Smooth muscle cell (in vitro differentiated cells): Measurements from ENCODE around the gene STAC. TPM values are rescaled to one million over a fixed set of nuclear protein-coding genes. Genes with fewer than 3 reads are reported as not detected.
"Not testable (repeated sequence)": the region's sequence is repeated elsewhere in the genome, so short reads cannot be mapped to it uniquely, and the experiment has no call there.

Experiments
- DNase-seq: peaks from one replicate; lab custom pipeline; 2025; ENCODE audit not compliant: unreplicated experiment; lab: John Stamatoyannopoulos, UW
- H2AFZ ChIP-seq: fragments of 200-600 bp; sonication (generic); 2 replicates; pipeline ENCODE4 v1.6.0; 2016; ENCODE audit warnings: antibody characterized with exemption, low read depth, mild to moderate bottlenecking
- H3F3A ChIP-seq: fragments of 200-600 bp; sonication (generic); 2 replicates; pipeline ENCODE4 v1.6.0; 2017; ENCODE audit warnings: antibody characterized with exemption, low read depth
- H3K27ac ChIP-seq: fragments of 200-600 bp; sonication (generic); 2 replicates; pipeline ENCODE4 v1.5.1; 2016; ENCODE audit warnings: low read depth, mild to moderate bottlenecking
- H3K27me3 ChIP-seq: fragments of 200-600 bp; sonication (generic); 2 replicates; pipeline ENCODE4 v1.6.1; 2016; ENCODE audit warnings: low read depth, mild to moderate bottlenecking
- H3K36me3 ChIP-seq: fragments of 200-600 bp; sonication (generic); 2 replicates; pipeline ENCODE4 v1.5.1; 2016; ENCODE audit warnings: low read depth
- H3K4me1 ChIP-seq: fragments of 200-600 bp; sonication (generic); 2 replicates; pipeline ENCODE4 v1.5.1; 2016; ENCODE audit warnings: low read depth
- H3K4me2 ChIP-seq: fragments of 200-600 bp; sonication (generic); 2 replicates; pipeline ENCODE4 v1.6.0; 2016; ENCODE audit warnings: mild to moderate bottlenecking
- H3K4me3 ChIP-seq: fragments of 200-600 bp; sonication (generic); 2 replicates; pipeline ENCODE4 v1.5.1; 2016; ENCODE audit warnings: mild to moderate bottlenecking
- H3K79me2 ChIP-seq: fragments of 200-600 bp; sonication (generic); 2 replicates; pipeline ENCODE4 v1.6.0; 2016; ENCODE audit warnings: low read depth, mild to moderate bottlenecking
- H3K9ac ChIP-seq: fragments of 200-600 bp; sonication (generic); 2 replicates; pipeline ENCODE4 v1.6.0; 2016; ENCODE audit warnings: low read depth
- H3K9me3 ChIP-seq: fragments of 200-600 bp; sonication (generic); replicated peaks from 2 replicates; pipeline ENCODE4 v1.5.1; 2016; ENCODE audit warnings: low read depth
- H4K20me1 ChIP-seq: fragments of 200-600 bp; sonication (generic); 2 replicates; pipeline ENCODE4 v1.6.0; 2016; ENCODE audit warnings: low read depth
- CTCF ChIP-seq: fragments of 200-600 bp; sonication (generic); IDR thresholded peaks from 2 replicates; pipeline ENCODE4 v1.5.1; 2017; ENCODE audit warnings: borderline replicate concordance, mild to moderate bottlenecking, antibody characterized with exemption; ENCODE audit not compliant: insufficient read depth, poor library complexity, severe bottlenecking
- WGBS: methylation state at CpG from one replicate; pipeline ENCODE4 v1.1.7; 2016; ENCODE audit warnings: low lambda C conversion rate; 5-methylcytosine and 5-hydroxymethylcytosine counted together
- polyA plus RNA-seq: library from polyadenylated mRNA; unstranded; fragments of >200 nt; fragmentation: Nextera tagmentation; extraction: Ambion mirVana; gene quantifications from 2 replicates; pipeline ENCODE4 v1.2.1, GENCODE V29; 2016
- total RNA-seq: library from RNA; depleted of rRNA; stranded (reverse); fragments of >200 nt; gene quantifications from 2 replicates; pipeline ENCODE4 v1.2.3, GENCODE V29; 2014

Gene STAC
- total and polyA plus RNA-seq, 2 experiments from 2014 or later = 1.2 to 1.4 TPM

GRCh38 chr3:36451816-36452215 is 71.5 kb downstream of the STAC start:
- Histone ChIP-seq H3K4me1 (no peaks in the 10 kb centered on the region), H2AFZ (no peak overlapping the region), H3K4me3 (no peak overlapping the region), H4K20me1 (no peaks in the 10 kb centered on the region), H3K27ac (no peak overlapping the region), H3K36me3 (no peaks in the 10 kb centered on the region), H3K27me3 (no peaks in the 10 kb centered on the region), H3F3A (no peaks in the 10 kb centered on the region), H3K79me2 (no peaks in the 10 kb centered on the region), H3K9me3 (no peaks in the 10 kb centered on the region), H3K4me2 (no peak overlapping the region), H3K9ac (no peak overlapping the region)
- no peak for TF ChIP-seq CTCF
- WGBS = 45% methylated on average over 1 of the region's 1 CpG
- DNase-seq = no peak

- DNase-seq, H3K9ac ChIP-seq, H3K4me1 ChIP-seq, H3K27me3 ChIP-seq, H4K20me1 ChIP-seq, H3K4me2 ChIP-seq, H2AFZ ChIP-seq, H3K27ac ChIP-seq, H3K9me3 ChIP-seq, H3K79me2 ChIP-seq, H3K4me3 ChIP-seq, H3K36me3 ChIP-seq, H3F3A ChIP-seq: not testable (repeated sequence)
- WGBS = 96% methylated on average over 25 of the region's 30 CpGs
Measured at GRCh38 chr3:36453213-36453612, 72.9 kb downstream of the STAC start.

- WGBS = 86% methylated on average over 6 of the region's 6 CpGs
- not testable (repeated sequence) for H3K79me2 ChIP-seq, H3F3A ChIP-seq, H3K27me3 ChIP-seq, H3K4me2 ChIP-seq, H3K4me3 ChIP-seq, H3K36me3 ChIP-seq, DNase-seq, H3K27ac ChIP-seq, H3K9ac ChIP-seq, H3K9me3 ChIP-seq, H3K4me1 ChIP-seq, H4K20me1 ChIP-seq, H2AFZ ChIP-seq
Measured at GRCh38 chr3:36453896-36454295, 73.6 kb downstream of the STAC start.

- Histone ChIP-seq H3K9ac (no peak overlapping the region), H3K4me3 (no peak overlapping the region), H2AFZ (no peak overlapping the region), H3K27me3 (no peaks in the 10 kb centered on the region), H3K36me3 (no peaks in the 10 kb centered on the region), H3K79me2 (no peaks in the 10 kb centered on the region), H3K4me2 (no peak overlapping the region), H4K20me1 (no peaks in the 10 kb centered on the region), H3K4me1 (no peaks in the 10 kb centered on the region), H3K9me3 (no peaks in the 10 kb centered on the region), H3F3A (no peaks in the 10 kb centered on the region), H3K27ac (no peak overlapping the region)
- no peak for TF ChIP-seq CTCF
- WGBS = 92% methylated on average over 2 of the region's 2 CpGs
- DNase-seq = no peak
Measured at GRCh38 chr3:36455406-36455805, 75.1 kb downstream of the STAC start.

GRCh38 chr3:36456784-36457183 is 76.5 kb downstream of the STAC start:
- no peak for TF ChIP-seq CTCF
- H3K9me3 ChIP-seq = no peaks in the 10 kb centered on the region
- no peak overlapping the region for H3K9ac ChIP-seq
- H3K27ac ChIP-seq = no peak overlapping the region
- H2AFZ ChIP-seq = no peak overlapping the region
- no peak overlapping the region for H3K4me2 ChIP-seq
- H3K4me3 ChIP-seq = no peak overlapping the region
- H4K20me1 ChIP-seq = no peaks in the 10 kb centered on the region
- no peak for DNase-seq
- no peaks in the 10 kb centered on the region for H3K27me3 ChIP-seq
- no peaks in the 10 kb centered on the region for H3K36me3 ChIP-seq
- whole genome bisulfite sequencing = 87% methylated on average over 4 of the region's 4 CpGs
- no peaks in the 10 kb centered on the region for H3F3A ChIP-seq
- H3K4me1 ChIP-seq = no peaks in the 10 kb centered on the region
- no peaks in the 10 kb centered on the region for H3K79me2 ChIP-seq
